IPS-11a (cell line): Measurements from ENCODE around the gene CHRD.
"Not testable (repeated sequence)": the region's sequence is repeated elsewhere in the genome, so short reads cannot be mapped to it uniquely, and the experiment has no call there.

Experiments
- H3K4me3 ChIP-seq: one replicate; pipeline ENCODE4 v1.5.1; 2013; ENCODE audit warnings: low read depth, low read length, control low read depth

Gene CHRD

DNA sequence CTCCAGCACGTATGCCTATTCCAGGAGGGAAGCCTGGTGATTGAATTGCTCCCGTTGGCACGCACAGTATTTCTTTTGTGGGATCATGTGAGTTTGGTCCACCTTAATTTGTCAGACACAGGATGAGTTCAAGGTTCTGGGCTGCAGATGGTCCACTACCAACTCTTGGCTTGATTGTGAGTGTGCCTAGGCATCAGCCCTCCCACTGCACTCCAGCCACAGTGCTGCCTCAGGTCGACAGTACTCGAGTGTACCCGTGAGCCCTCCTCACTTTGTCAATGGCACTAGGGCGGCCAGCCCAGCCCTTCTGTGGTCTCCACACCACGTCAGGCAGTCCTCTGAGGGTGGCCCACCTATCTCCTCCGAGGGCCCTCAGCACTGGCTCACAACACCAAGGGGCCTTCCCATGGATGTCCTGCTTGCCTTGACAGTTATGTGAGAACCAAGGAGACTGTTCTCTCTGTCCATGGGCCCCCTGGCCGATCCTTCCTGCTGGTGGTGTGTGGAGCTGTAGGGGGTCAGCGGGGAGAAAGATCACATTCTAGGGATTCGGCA is 30.2 kb downstream of the CHRD start:
- no peak overlapping the region for H3K4me3 ChIP-seq

DNA sequence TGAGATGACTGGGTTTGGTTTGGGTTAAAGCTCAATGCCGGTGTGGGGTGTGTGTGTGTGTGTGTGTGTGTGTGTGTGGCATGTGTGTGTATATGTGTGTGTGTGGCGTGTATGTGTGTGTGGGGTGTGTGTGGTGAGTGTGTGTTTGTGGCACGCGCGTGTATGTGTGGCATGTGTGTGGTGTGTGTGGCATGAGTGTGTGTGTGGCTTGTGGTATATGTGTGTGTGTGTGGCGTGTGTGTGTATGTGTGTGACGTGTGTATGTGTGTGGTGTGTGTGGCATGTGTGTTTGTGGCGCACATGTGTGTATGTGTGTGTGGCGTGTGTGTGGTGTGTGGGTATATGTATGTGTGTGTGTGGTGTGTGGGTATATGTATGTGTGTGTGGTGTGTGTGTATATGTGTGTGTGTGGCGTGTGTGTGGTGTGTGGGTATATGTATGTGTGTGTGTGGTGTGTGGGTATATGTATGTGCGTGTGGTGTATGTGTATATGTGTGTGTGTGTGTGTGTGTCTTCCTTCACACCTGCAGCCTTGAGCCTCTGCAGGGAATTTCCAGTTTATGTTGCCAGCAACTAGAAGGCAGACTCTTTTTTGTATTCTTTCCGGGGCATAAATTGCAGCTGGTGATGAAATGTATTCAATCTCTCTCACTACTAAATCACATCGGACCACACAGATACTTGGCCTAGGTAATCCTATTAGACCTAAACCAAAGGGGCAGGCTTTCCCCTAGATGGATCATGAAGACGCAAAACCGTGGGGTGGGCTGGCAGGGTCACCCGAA is 34.8 kb downstream of the CHRD start:
- H3K4me3 ChIP-seq = no peak overlapping the region

DNA sequence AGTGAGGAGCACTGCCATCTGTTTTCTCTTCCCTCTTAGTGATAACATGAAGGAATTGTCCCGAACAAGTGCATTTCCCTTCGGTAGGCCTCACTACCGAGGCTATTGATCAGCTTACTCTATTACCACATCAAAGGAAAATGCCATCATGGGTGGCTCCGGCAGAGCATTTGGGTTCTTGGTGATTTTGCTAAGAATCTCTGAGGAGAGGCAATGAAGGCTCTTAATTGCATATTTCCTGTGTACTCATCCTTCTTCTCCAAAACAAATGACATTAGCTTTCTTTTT is 35.3 kb downstream of the CHRD start:
- H3K4me3 ChIP-seq = no peak overlapping the region

GRCh38 chr3:184417619-184418327 is 37.9 kb downstream of the CHRD start:
- no peak overlapping the region for H3K4me3 ChIP-seq

GRCh38 chr3:184419171-184419570 is 39.3 kb downstream of the CHRD start:
- no peak overlapping the region for H3K4me3 ChIP-seq

DNA sequence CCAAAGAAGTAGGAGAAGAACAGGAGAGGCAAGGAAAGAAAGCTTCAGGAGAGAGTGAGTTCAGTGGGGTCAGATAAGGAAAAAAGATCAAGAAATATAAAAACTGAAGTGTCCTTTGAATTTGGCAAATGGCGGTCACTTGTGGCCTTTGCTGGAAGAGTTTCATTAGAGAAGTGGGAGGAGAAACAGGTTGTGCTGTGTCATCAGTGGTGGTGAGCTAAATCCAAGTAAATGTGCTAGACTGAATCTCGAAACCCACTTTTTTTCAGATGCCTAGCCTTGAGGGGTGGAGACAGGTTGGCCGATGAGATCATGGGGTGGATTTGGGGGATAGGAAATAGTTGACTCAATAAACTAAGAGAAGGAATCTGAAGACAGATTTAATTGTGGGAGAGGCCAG is 43.7 kb downstream of the CHRD start:
- no peak overlapping the region for H3K4me3 ChIP-seq

GRCh38 chr3:184426691-184427141 is 46.9 kb downstream of the CHRD start:
- no peak overlapping the region for H3K4me3 ChIP-seq

- H3K4me3 ChIP-seq = no peak overlapping the region
Measured at GRCh38 chr3:184428561-184429175, 48.8 kb downstream of the CHRD start.

- no peak overlapping the region for H3K4me3 ChIP-seq
Measured at GRCh38 chr3:184429786-184430185, 49.9 kb downstream of the CHRD start.

GRCh38 chr3:184430940-184431339 is 51.1 kb downstream of the CHRD start:
- H3K4me3 ChIP-seq = no peak overlapping the region

- not testable (repeated sequence) for H3K4me3 ChIP-seq
Measured at GRCh38 chr3:184433178-184433577, 53.3 kb downstream of the CHRD start.

GRCh38 chr3:184439096-184439495 is 59.2 kb downstream of the CHRD start:
- H3K4me3 ChIP-seq = no peak overlapping the region
